Islet precursor cell (in vitro differentiated cells): ENCODE measurements around the gene SH2D7.

ENCODE experiments used
- DNase-seq: peaks from one replicate; pipeline ENCODE4 v3.0.0-alpha.2; 2018

The SH2D7 gene

DNA sequence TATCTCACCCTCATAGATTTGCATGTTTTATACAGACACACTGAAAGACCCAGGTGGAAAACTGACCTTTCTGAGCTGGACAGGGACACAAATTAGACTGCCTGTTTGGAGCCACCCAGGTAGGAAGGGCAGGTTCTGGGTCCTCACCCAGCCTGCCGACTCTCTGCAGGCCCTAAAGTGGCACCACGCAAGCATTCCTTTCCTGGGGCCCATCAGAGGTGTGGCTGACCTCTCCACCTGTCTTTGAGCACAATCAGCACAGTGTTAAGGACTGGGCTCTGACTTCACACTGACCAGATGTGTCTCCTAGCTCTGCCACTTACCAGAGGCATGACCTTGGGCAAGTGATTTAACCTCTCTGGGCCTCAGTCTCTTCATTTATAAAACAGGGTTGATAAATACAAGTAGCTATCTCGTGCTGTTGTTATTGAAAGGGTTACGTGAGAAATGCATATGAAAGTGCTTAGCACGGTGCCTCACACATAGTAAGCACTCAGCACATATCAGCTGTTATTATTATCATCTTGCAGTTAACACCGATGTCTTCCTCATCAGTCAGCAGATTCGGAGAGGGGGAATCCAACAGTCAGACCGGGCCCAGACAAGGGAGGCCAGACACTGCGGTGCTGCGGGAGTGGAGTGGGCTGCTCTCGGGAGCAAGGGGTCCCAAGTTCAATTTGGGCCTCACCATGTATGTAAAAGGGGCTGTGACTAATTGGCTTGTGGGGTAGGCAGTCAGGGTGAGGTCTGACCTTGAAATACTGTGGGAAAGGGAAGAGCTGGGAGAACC is 12.9 kb upstream of the SH2D7 start:
- DNase-seq: no peak

GRCh38 chr15:78080088-78080460 is 12.3 kb upstream of the SH2D7 start:
- no peak for DNase-seq

GRCh38 chr15:78082106-78082742 is 10.1 kb upstream of the SH2D7 start:
- DNase-seq: no peak

DNA sequence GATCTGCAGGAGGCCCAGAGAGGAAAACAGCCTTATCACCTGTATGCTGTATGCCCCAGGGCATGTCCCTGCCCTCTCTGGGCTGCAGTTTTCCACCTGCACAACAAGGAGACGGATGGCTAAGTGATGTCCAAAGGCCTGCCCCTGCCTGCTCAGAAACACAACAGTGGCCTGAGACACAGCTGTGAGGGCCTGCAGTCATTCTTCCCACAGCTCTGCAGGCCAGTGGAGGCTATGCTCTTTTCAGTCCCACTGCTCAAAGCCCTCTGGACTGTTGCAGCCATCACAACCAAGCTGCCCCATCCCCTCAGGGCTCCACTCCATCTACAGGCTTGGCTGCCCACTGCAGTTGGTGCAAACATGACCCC is 9.6 kb upstream of the SH2D7 start:
- no peak for DNase-seq

GRCh38 chr15:78083186-78083585 is 9.2 kb upstream of the SH2D7 start:
- DNase-seq: no peak

GRCh38 chr15:78083687-78084448 is 8.5 kb upstream of the SH2D7 start:
- no peak for DNase-seq

GRCh38 chr15:78084449-78084750 is 8.0 kb upstream of the SH2D7 start:
- DNase-seq: no peak

- DNase-seq: no peak
These were observed 6.4 kb upstream of the SH2D7 start for GRCh38 chr15:78085928-78086327.

DNA sequence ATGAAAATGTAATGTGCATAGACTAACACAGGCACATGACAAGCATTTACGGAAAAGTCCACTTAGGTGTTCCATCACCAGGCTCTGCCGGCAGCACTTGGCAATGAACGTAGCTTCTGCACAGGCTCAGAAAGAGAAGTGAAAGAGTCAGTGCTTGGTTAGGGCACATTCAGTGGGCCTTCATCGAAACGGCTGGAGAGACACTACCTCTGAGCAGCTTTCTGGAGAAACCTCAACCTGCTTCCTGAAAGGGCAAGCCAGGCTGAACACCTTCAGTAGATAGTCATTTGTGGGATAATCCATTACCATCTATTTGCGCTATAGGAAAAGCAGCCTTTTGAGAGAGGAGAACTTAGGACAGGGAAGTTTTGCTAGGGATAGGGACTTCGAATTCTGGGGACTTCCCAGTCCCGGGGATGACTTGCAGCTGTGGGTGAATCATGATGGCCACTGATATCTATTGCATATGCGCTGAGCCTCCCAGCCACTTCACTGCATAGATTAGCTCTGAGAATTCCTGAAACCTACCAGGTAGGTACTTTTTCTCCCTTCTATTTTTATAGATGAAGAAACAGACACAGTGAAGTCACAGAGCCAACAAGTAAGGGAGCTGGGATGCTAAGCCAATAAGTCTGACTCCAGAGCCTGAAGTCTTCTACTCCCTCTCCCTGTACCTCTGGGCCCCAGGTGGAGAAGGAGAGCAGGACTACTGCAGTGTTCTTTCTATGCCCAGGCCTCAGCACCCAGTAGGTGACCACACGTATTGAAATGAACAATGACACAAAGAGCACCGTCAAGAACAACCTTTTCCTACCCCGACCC is 4.2 kb upstream of the SH2D7 start:
- DNase-seq: peak; percentile 46

DNA sequence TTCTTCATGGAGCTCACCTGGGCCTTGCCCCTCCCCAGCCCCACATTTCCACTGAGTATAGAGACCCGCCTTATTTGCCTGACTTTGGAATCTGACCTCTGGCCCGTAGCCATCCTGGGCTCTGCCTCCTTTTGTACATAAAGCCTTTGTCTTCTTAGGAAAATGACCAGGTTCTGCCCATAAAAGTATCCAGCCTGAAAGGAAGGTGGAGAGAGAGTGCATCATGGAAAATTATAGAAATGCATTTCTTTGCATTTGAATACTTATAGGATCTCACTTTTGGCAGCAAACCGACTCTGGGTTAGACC is 3.6 kb upstream of the SH2D7 start:
- no peak for DNase-seq

DNA sequence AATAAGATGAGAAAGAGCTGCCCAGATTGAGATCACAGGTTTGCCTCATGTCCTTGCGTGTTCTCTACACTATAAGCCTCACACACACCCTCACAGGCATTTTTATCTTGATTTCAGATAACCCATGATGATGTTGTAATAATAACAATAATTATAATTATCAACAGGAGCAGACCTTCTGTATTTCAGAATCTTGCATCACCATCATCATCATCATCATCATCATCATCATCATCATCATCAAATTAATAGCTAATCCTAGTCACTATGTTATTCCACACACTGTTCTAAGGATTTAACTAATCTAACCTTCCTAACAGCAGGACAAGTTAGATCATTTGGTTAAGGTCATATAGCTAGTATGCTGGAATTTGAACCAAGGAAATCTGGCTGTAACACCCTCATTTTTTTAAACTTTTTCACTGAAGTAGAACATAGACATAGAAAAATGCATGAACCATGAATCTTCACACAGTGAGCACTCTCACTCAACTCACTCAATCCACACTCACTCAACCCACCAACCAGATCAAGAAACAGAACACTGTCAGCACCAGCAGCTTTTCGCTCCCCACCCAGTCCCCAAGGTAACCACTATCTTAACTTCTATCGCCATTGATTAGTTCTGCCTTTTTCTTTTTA is 1.8 kb upstream of the SH2D7 start:
- DNase-seq: no peak

DNA sequence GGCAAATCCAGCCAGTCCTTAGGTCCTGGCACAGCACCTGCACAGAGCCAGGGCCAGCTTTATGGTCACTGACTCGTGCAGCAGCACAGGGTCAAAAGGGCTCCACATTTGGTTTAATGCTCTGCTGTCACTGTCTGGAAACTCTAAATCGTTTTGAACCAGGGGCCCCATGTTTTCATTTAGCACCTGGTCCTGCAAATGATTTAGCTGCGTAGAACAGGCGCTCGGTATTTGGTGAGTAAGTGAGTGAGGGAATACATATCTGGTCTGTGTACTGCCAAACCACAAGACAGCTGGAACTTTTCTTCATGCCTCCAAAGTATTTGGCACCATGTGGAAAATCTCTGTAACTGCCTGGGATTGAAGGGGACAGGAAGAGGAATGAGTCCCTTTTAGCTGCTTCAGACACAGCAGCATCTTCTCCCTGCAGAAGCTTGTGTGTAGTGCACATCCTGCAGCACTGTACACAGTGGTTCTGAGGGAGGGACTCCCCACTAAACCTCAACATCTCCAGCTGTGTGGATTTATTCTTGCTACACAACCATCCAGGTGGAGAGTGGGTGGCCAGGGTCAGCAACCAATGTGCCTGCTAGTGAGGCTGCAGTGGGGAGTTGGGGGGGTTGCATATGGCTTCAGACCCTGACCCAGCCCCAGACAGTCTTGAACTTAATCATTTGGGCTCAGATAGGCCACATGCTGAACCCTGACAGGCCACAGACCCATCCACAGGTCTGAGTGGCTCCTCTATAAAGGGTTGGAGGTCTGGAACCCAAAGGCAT is 1.1 kb downstream of the SH2D7 start:
- DNase-seq: no peak

GRCh38 chr15:78097667-78098066 is 5.3 kb downstream of the SH2D7 start:
- peak; percentile 50 for DNase-seq

GRCh38 chr15:78098131-78098755 is 5.9 kb downstream of the SH2D7 start:
- peak; percentile 54 for DNase-seq

GRCh38 chr15:78100886-78101285 is 8.5 kb downstream of the SH2D7 start:
- peak; percentile 45 for DNase-seq

DNA sequence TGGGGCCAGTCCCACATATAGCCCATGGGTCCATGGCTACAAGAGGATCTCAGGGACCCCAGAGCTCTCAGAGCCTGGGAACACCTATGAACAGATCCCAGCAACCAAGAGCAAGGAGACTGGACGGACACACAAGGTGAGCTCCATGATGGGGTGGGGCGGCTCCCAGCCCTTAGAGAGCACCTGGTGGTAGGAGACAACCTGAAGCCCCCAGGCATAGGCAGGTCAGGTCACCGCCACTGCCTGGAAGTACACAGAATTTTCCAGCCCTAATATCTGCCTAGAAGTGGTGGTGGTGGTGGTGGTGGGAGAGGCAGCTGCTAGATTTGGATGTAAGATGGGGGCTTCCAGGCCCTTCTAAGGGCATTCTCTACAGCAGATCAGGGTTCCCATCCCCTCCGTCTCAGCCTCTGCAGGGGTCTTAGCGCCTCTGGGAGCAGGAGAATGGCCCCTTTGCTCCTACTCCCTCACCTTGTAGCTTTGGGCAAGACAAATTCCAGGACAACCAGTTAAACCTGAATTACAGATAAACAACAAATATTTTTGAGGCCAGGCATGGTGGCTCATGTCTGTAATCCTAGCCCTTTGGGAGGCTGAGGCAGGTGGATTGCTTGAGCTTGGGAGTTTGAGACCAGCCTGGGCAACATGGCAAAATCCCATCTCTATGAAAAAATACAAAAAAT is 9.2 kb downstream of the SH2D7 start:
- DNase-seq: peak; percentile 67

DNA sequence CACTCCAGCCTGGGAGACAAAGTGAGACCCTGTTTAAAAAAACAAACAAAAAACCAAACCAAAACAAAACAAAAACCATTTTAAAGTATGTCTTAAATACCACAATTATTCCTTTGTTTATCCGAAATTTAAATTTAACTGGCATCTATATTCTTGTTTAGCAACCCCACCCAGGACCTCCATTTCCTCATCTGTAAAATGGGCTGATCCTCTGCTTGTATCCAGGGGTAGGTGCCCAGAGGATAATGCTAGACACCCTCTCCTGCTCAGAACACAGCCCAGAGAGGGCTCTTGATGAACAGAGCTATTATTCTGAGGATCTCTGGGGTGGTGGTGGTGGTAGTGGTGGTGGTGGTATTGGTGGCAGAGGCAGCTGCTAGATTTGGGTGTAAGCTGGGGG is 9.8 kb downstream of the SH2D7 start:
- DNase-seq: no peak

GRCh38 chr15:78102741-78103140 is 10.4 kb downstream of the SH2D7 start:
- peak; percentile 49 for DNase-seq

- peak; percentile 61 for DNase-seq
These were observed 11.2 kb downstream of the SH2D7 start for GRCh38 chr15:78103406-78104118.

DNA sequence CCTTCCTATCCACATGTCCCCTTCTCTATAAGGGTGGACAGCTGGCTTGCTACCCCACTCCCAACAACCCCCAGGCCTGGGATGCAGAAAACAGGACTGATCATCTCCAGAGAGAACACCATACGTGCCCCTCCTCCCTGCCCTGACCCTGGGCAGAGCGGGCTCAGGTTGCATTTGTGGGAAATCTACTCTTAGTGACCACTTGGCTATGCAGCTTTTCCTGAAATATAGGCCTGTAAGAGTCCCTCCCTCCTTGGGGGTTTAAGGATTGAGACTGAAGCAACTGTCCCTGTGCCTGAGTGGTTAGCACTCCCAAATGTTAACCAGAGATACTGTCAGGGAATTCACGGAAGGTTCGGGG is 11.7 kb downstream of the SH2D7 start:
- DNase-seq: no peak
